GM19455 (cell line): ENCODE data around the gene PIP5KL1.
A peak's percentile ranks its signal among the peaks of the same experiment; 100 is the strongest.

Source experiments
- ATAC-seq: cut with Tn5 transposase; IDR thresholded peaks from one replicate; pipeline ENCODE4 v1.9.1; 2021; ENCODE audit not compliant: unreplicated experiment

PIP5KL1 gene

DNA sequence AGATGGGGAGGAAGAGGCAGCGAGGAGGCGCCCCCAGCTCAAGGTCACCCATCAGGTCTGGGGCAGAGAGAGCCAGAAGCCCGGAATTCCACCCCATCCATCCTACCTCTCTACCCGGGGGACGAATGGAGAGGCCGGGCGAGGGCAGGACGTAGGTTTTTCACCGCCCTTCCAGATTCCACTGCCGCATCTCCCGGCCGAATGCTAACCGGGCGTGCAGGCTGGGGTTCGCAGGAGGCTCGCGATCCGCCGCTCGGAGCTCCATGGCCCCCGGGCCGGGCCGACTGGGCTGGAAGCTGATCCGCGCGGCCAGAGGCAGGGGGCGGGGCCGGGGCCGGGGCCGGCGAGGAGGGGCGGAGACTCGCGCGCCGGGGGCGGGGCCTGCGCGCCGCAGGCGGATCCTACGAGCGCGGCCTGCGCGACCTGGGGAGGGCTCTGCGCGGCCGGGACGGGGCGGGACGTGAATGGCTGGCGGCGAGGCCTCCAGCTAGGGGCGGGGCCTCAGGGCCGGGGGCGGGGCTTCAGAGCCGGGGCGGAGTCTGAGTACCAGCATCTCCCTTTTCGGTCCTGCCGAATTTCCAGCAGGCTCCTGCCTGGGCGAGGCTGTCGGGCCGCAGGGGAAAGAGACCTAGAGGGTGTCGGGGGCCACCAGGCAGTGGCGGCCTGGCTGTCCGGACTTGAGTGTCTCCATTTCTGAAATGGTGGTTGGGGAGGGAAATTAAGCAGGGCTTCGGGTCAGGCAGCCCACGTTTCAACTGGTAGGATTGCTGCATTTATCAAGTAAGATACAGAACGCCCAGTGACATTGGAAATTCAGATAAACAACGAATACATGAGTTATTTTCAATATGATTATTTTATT is 13.6 kb downstream of the PIP5KL1 start, which contains the start of gene ST6GALNAC4:
Gene ST6GALNAC4 (minus strand): TSS at position 322 of the 862 bp plus-strand sequence. CDS start 622 bp downstream, outside the sequence.
- ATAC-seq, result peak; percentile 58

DNA sequence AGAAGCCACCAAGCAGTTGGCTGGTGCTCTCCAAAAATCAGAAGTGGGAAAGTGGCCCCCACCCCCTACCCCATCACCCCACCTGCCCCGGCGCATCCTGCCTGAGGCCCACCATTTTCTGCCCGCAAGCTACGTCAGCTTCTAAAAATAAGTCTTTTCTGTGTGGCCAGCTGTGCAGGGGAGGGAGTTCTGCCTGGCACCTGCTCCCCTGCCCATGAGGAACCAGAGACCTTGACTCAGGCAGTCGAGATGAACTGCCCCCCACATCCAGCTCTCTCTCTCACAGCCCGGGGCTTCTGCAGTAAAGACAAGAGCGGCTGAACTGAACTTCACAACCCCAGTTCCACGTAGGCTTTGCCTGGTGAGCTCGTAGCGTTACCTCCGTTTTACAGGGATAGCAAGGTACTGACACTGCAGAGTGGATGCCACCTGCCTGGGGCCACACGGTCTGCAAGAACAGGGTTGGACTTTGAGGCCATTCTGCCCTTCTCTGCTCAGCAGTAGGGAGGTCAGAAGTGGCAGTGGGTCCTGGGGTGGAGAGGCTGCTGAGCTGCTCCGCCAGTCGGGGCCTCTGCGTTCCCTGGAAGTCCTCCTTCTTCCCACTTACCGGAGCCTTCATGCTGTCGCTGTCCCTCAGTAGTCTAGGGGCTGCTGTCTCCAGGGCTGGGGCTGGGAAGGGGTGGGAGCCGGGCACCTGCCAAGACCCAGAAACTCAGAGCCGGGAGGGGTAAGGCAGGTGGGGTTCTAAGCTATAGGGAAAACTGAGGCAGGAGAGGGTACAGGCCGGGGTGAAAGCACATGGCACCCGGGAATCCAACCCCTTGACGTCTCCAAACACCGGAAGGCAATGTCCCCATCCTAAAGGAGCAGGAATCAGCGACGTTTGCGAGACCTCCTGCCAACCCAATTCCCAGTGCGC is 14.5 kb downstream of the PIP5KL1 start:
- ATAC-seq, result no peak

DNA sequence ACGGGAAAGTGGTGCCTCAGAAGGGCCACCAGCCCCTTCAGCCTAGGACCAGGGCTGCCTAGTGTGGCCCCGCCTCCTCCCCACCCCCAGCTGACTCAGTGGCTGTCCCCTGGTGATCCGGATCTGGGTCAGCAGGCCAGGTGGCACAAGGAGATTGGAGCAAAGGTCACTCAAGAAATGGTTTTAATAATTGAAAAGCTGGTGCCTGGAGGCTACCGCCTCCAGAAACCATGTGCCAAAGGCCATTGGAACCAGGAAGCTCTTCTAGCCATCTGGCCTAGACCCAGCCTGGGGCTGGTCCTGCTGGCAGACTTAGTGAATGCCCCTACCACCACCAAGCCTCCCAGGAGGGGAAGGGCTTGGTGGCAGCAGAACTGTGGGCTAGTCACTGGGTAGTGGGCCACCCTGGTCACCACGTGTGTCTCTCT is 15.2 kb downstream of the PIP5KL1 start:
- no peak for ATAC-seq

DNA sequence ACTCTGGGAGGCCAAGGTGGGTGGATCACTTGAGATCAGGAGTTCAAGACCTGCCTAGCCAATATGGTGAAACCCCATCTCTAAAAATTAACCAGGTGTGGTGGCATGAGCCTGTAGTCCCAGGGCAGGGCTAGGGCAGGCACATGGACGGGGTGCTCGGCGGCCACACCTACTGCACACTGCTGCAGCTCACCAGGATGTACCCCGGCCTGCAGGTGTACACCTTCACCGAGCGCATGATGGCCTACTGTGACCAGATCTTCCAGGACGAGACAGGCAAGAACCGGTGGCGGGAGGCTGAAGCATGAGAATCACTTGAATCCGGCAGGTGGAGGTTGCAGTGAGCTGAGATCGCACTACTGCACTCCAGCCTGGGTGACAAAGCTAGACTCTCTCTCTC is 16.9 kb downstream of the PIP5KL1 start:
- ATAC-seq, result no peak

GRCh38 chr9:127912882-127913281 is 17.7 kb downstream of the PIP5KL1 start:
- ATAC-seq, result no peak

DNA sequence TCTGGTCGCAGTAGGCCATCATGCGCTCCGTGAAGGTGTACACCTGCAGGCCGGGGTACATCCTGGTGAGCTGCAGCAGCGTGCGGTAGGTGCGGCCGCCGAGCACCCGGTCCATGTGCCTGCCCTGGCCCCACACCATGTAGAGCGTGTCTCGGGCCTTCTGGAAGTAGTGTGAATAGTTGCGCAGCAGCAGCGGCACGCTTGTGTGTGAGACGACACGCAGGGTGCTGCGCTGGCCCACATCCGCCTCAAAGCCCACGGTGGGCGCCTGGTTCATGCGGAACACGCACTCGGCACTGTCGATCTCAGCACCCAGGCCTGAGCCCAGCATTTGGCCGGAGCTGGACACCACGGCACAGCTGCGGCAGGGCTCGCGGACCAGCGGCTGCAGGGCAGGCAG is 18.3 kb downstream of the PIP5KL1 start:
- no peak for ATAC-seq

- no peak for ATAC-seq
Measured at GRCh38 chr9:127910613-127911205, 19.9 kb downstream of the PIP5KL1 start.

GRCh38 chr9:127909839-127910273 is 20.7 kb downstream of the PIP5KL1 start:
- ATAC-seq, result no peak

DNA sequence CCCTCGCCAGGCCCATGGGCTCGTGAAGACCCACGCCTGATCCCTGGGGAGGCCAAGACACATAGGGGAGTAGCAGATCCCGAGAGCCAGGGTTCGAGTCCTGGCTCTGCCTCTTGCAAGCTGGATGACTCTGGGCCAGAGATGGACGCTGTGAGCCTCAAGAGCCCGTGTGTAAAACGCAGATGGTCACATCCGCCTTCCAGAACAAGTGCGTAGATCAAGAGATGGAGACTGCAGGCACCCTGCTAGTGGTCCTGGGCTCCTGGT is 22.0 kb downstream of the PIP5KL1 start:
- no peak for ATAC-seq

DNA sequence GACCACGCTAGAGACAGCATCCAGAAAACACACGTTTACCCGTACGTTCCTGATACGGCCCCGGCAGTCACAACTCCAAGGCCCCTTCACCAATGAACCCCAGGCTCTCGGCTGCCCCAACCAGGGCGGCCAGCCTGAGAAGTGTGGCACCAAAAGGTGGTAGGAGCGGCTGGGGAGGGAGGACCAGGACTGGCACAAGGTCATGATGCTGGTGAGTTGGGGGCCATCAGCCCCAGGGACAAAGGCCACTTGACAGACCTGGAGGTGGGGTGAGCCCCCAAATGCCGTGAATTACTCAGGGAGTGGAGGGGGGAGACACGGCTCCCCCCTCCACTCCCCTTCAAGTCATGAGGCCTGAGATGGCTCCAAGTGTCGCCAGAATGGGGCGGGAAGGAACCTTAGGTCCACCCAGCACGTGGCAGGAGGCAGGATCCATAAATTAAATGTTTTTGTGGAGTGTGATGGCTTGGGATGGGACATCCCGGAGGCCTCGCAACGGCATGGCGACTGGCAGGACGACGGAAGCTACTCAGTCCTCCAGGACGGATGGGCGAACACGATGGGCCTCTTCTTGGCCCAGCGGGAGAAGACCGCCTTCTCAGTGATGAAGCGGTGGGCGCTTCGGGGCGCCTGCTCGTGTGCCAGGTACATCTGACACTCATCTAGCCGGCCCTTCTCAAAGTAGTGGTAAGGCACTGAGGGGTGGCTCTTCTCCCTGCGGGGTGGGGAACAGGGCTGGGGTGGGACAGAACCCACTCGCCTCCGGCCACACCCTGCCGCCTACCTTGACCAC is 22.5 kb downstream of the PIP5KL1 start:
- no peak for ATAC-seq

DNA sequence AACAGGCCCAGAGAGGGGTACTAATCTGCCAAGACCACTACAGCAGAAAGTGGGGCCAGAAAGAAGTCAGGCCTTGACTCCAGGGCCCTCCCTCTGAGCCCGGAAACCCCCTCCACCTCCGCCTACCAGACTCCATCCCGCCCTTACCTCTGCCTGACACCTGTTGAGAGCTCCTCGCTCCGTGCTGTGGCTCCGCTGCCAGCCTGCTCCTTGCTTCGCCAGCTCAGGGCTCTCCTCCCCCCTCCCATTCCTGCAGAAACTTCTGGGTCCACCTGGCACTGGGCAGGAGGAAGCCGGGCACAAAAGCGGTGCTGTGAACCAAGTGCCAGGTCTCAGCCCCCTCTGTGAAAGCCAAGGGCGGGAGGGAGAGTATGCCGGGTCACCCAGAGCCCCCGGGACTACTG is 24.8 kb downstream of the PIP5KL1 start:
- ATAC-seq, result no peak

DNA sequence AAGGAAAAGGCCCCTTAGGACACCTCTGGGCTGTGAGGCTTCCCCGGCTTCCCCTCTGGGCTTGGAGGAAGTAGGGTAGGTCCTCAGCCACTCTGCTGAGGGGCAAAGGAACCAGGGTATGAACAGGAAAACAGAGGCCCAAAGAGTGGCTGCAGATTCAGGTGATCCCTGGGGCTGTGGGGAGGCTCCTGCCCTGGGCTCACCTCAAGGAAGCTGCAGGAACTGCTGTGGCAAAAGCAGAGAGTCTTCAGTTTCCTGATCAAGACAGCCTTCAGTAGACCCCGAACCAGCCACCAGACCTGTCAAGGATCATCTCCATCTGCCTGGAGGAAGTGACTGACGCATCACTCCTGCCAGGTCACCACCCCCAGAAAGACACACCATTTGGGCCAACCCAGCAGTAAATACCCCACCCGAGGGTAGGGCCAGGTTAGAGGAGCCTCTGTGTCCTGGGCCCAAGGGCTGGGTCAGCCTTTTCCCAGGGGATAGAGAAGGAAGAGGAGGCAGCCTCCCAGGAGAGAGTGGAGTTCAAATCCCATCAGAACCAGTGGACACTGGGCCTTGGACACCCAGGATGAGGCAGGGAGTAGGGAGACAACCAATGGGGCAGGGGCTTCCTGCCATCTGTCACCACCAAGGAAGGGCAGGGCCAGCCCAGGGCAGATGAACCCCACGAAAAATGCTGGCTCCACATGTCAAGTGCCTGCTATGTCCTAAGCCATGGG is 25.4 kb downstream of the PIP5KL1 start:
- ATAC-seq, result no peak

DNA sequence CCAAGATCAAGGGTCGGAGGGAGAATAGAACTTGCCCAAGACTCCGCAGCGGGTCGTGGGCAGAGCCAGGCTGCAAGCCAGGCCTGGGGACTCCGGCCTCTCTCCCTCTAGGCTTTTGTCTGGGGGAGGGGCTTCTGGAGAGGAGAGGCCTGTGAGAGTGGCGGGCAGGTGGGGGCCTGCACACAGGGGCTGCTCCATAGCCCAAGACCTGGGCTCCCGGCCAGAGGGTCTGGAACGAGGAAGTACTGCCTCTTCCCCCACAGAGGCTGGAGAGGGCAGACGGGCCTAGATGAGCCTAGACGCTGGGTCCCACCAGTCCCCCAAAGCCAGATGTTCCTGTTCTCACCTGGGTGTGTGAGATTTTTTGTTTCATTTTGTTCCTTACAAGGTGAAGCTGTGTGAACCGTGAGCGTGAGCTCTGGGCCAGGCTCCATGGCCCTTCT is 26.0 kb downstream of the PIP5KL1 start:
- ATAC-seq, result no peak

- no peak for ATAC-seq
Measured at GRCh38 chr9:127903557-127904475, 26.8 kb downstream of the PIP5KL1 start.

GRCh38 chr9:127899128-127899943 is 31.2 kb downstream of the PIP5KL1 start, which contains the start of gene ST6GALNAC6:
TSS of gene ST6GALNAC6 (minus strand) at chr9:127899603. CDS start at chr9:127897981, 1,622 bp downstream.
- peak; percentile 46 for ATAC-seq

- ATAC-seq, result no peak
Measured at GRCh38 chr9:127898433-127899127, 32.0 kb downstream of the PIP5KL1 start.

GRCh38 chr9:127897193-127897692 is 33.3 kb downstream of the PIP5KL1 start:
- ATAC-seq, result no peak
